K562 (cell line): Measurements from ENCODE around the gene GEMIN5. TPM values are rescaled to one million over a fixed set of nuclear protein-coding genes. Genes with fewer than 3 reads are reported as not detected.

Source experiments
- AFF1 ChIP-seq, 2 experiments: fragments of 450-650 bp; IDR thresholded peaks; 2 replicates each; pipeline ENCODE4 v1.6.1; 2018; ENCODE audit warnings: mild to moderate bottlenecking in 2 of 2, low read depth in 1 of 2; ENCODE audit not compliant: partially characterized antibody in 2 of 2
- ATF2 ChIP-seq: sonication (generic); formaldehyde crosslinking; IDR thresholded peaks from 2 replicates; pipeline ENCODE4 v1.8.1; 2022; ENCODE audit warnings: missing genetic modification reagents
- ATF6 ChIP-seq: sonication (generic); formaldehyde crosslinking; IDR thresholded peaks from 2 replicates; pipeline ENCODE4 v1.4.0; 2020; ENCODE audit warnings: mild to moderate bottlenecking, missing genetic modification reagents
- IFI16 ChIP-seq: fragments of 250-450 bp; sonication (Bioruptor Pico); IDR thresholded peaks from 2 replicates; pipeline ENCODE4 v2.1.2; 2022; ENCODE audit warnings: mild to moderate bottlenecking, inconsistent platforms
- OTX1 ChIP-seq: fragments of 450-650 bp; formaldehyde crosslinking; IDR thresholded peaks from 2 replicates; pipeline ENCODE4 v1.4.0; 2022; ENCODE audit warnings: mild to moderate bottlenecking
- PHB2 ChIP-seq: fragments of 450-650 bp; IDR thresholded peaks from 2 replicates; pipeline ENCODE4 v1.6.1; 2017; ENCODE audit warnings: low read depth
- SAFB2 ChIP-seq: fragments of 200-400 bp; formaldehyde crosslinking; IDR thresholded peaks from 2 replicates; pipeline ENCODE4 v1.6.1; 2018; ENCODE audit warnings: borderline replicate concordance, low read length, low read depth, moderate library complexity; ENCODE audit not compliant: severe bottlenecking
- TBP ChIP-seq: optimal IDR thresholded peaks from 2 replicates; pipeline ENCODE3; 2011; ENCODE audit warnings: low read depth, low read length, improper control_type of control experiment
- ZNF592 ChIP-seq: fragments of 450-650 bp; IDR thresholded peaks from 2 replicates; pipeline ENCODE4 v1.6.1; 2017; ENCODE audit warnings: antibody characterized with exemption, mild to moderate bottlenecking
- ZNF639 ChIP-seq, 2 experiments: fragments of 200-800 bp in 1 of 2; sonication (Bioruptor generic) in 1 of 2; sonication (generic) in 1 of 2; formaldehyde crosslinking in 1 of 2; IDR thresholded peaks in 1 of 2; conservative IDR thresholded peaks in 1 of 2; 2 replicates each; pipeline versions ENCODE4 v1.5.0 to v1.6.1; 2016 to 2020; ENCODE audit warnings: missing compliant biosample characterization in 1 of 2, missing genetic modification characterization in 1 of 2, missing genetic modification reagents in 1 of 2
- ZNF717 ChIP-seq: fragments of 250-450 bp; sonication (Bioruptor Pico); IDR thresholded peaks from 2 replicates; pipeline ENCODE4 v1.5.0; 2021
- polyA plus RNA-seq, 8 experiments: library from polyadenylated mRNA; depleted of rRNA in 4 of 8; stranded (reverse) in 5 of 8; unstranded in 3 of 8; fragments of >200 nt; fragmentation: Nextera tagmentation in 2 of 8; fragmentation: Illumina TruSeq in 1 of 8; extraction: Ambion mirVana in 2 of 8; extraction: Trizol in 1 of 8; gene quantifications; 2 replicates each; pipeline versions ENCODE4 v1.2.1 to v1.2.3, GENCODE V29; 2011 to 2014; ENCODE audit warnings: inconsistent platforms in 1 of 8, missing spikeins in 1 of 8
- total RNA-seq, 7 experiments: library from RNA; depleted of rRNA in 6 of 7; stranded (reverse); fragments of >200 nt in 6 of 7; fragmentation: Illumina TruSeq in 2 of 7; extraction: Trizol in 2 of 7; gene quantifications; 2 replicates each; pipeline versions ENCODE4 v1.2.1 to v1.2.3, GENCODE V29; 2011 to 2021; ENCODE audit warnings: low replicate concordance in 1 of 7

Gene GEMIN5
- total and polyA plus RNA-seq, 9 of the 15 experiments (the other 6 are each of a cell fraction or from before 2014, with no cell fraction given) = 10.3 to 48.2 (median 34.7) TPM

GRCh38 chr5:154940772-154941620 is 3.0 kb upstream of the GEMIN5 start, which contains the start of gene MRPL22 (continued):
- TF ChIP-seq ATF6 (peak; percentile 75; the same call in 1 of the 2 replicates), IFI16 (no peak), ZNF639 (CRISPR knock-in tag; conservative IDR thresholded peaks at IDR 0.05 in 1 of 2, IDR thresholded peaks at IDR 0.05 in 1 of 2) (peak in 1 of 2 experiments; percentile 43; a peak in 1 of 4 replicates), ZNF592 (peak; percentile 83), AFF1 (IDR thresholded peaks at IDR 0.05; ENCODE audit: low read depth in 1 of 2, partially characterized antibody in 2 of 2) (peak in 1 of 2 experiments; percentile 55), TBP (peak; percentile 89), SAFB2 (no peak), ATF2 (CRISPR knock-in tag) (no peak), PHB2 (peak; percentile 17; the same call in 1 of the 2 replicates), ZNF717 (CRISPR knock-in tag) (no peak), OTX1 (CRISPR knock-in tag) (no peak)
